HG03135 (cell line): ENCODE results near the gene OR52E2.
"Not testable (repeated sequence)": the region's sequence is repeated elsewhere in the genome, so short reads cannot be mapped to it uniquely, and the experiment has no call there.

Experiments
- ATAC-seq: cut with Tn5 transposase; IDR thresholded peaks from one replicate; pipeline ENCODE4 v1.9.1; 2021; ENCODE audit warnings: mild to moderate bottlenecking, moderate library complexity; ENCODE audit not compliant: unreplicated experiment

Gene OR52E2

DNA sequence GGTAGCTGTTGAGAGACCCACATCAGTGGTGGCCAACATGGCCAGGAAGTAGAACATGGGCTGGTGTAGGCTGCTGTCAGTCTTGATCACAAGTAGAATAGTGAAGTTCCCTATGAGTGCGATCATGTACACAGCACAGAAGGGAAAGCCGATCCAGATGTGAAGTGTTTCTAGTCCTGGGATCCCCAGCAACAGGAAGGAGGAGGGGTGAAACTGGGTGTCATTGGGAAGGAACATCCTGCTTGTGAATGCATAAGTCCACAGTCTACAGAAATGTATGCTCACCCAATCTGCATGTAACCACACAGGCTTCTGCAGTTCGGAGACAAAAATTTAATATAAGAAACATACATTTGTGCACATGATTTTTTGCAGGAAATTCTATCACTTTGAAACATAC, at the start of gene OR52E2:
OR52E2 (minus strand) TSS at position 237 of the 400 bp plus-strand sequence; CDS start at position 237, 0 bp downstream.
- no peak for ATAC-seq

DNA sequence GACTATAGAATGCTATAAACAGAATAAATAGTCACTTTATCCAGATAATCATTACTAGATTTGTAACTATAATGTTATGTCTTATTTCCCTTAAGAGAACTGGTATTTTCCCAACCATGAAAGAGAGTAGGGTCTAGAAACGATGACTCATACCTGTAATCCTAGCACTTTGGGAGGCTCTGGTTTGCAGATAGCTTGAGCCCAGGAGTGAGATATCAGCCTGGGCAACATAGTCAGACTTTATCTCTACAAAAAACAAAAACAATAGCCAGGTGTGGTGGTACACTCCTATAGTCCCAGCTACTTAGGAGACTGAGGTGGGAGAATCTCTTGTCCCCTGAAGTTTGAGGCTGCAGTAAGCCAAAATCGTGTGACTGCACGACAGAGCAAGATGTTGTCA, 47.9 kb upstream of the OR52E2 start:
- ATAC-seq: no peak

DNA sequence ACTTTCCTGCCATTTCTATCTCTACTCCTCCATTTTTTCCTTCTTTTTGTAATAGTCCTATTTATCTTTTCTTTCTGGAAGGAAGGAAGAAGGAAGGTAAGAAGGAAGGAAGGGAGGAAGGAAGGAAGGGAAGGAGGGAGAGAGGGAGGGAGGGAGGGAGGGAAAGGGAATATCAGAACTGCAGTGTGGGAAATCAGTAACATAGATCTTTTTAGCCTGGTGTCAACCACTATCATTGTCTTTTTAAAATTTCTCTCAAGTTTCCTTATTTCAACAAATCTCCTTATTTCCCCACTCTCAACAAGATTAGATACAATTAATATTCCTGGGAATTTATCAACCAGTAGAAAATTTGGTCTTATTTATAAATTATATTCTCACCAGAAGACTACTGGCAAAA, 43.6 kb upstream of the OR52E2 start:
- no peak for ATAC-seq

DNA sequence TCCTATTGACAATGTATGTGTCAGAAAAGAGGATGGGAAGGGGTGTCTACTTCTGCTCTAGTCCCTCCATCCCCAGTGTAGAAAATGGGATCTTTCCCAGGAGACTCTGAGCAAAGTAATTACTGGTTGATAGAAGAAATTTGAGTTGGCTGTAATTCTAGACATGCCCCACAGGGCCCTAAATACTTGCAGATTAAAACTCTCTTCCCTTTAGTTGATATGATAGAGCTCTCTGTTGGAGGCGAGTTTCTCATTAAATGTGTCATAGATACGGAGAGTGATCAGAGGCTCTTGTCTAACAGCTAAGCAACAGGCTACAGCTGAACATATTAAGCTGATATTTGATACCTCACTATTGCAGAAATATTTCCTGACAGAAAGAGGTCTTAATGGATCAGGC, 42.8 kb upstream of the OR52E2 start:
- ATAC-seq: no peak

DNA sequence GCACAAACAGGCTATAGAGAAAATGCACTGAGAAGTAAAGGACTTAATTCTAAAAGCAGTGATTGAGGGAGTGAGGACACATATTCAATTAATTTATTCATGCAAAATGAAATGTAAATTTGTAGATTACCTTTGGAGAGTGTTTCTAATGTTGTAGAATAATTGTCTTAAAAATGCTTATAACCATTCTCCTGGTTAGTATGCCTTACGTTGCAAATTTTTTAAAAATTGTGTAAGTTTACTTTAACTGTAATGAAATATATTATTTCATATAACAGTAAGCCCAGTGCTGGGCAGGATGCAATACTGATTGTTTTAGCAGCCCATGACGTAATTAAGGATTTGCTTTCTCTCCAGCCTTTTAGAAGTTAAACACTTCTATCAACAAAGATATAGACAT, 36.6 kb upstream of the OR52E2 start:
- ATAC-seq: no peak

DNA sequence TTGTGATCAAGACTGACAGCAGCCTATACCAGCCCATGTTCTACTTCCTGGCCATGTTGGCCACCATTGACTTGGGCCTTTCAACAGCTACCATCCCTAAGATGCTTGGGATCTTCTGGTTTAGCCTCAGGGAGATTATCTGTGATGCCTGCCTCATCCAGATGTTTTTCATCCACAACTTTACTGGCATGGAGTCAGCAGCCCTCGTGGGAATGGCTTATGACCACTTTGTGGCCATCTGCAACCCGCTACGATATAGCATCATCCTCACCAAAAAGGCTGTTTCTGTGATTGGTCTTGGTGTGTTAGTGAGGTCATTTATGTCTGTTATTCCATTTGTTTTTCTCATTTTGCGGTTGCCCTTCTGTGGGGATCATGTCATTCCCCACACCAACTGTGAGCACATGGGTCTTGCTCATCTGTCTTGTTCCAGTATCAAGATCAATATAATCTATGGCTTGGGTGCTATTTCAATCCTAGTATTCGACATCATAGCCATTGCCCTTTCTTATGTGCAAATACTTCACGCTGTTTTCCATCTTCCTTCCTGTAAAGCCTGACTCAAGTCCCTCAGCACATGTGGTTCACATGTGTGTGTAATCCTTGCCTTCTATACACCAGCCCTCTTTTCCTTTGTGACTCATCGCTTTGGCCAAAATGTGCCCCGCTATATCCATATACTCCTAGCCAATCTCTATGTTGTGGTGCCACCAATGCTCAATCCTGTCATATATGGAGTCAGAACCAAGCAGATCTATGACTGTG, 33.6 kb upstream of the OR52E2 start:
- ATAC-seq: no peak

DNA sequence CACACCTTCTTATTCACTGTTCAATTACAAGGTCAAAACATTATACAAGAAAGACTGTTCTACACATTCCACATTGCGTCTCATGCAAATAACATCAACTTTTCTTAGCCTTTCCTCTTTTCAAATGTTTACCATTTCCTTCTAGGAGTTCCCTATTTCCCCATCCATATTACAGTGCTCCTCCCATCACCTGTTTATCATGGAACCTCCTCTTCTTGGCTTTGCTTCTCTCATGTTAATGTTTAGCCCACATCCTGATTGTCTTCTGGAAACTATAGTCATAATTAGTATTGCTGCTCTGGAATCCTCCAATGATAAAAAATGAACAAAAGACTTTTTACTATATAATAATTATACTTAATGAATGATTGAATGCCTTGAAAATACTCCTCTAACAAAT, 31.2 kb upstream of the OR52E2 start:
- ATAC-seq: no peak

DNA sequence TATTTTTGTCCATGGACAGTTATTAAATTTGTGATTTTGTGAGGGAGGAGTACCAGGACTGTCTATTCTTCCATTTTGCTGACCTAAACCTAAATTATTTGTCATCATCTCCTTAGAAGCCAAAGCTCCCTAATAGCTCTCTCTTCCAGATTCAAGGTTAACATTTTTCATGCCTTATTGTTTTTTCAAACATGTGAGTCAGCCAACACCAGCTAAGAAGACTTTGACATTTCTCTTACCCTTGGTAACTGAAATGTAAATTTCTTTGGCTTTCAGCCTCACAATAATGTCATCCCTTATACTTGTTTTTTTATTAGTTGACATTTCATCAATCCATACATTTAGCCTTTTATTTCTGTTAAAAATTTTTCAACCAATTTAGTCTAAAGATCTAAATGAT, 29.1 kb upstream of the OR52E2 start:
- no peak for ATAC-seq

DNA sequence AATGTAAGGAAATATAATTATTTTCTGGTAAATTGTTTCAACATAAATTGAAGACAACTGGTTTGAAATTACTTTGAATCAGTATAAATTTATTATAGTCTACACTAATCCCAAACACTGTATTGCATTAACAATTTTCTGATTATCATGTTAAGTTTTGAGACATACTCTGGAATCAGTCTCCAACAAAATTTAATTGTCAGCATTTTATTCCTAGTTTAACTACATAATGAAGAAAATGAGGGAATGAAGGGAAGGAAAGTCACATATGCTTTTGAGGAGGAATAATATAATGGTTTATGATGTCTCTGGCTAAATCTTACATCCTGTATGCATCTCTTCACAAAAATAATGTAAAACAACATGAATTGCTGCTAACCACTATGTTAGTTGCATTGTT, 24.2 kb upstream of the OR52E2 start:
- ATAC-seq: no peak

DNA sequence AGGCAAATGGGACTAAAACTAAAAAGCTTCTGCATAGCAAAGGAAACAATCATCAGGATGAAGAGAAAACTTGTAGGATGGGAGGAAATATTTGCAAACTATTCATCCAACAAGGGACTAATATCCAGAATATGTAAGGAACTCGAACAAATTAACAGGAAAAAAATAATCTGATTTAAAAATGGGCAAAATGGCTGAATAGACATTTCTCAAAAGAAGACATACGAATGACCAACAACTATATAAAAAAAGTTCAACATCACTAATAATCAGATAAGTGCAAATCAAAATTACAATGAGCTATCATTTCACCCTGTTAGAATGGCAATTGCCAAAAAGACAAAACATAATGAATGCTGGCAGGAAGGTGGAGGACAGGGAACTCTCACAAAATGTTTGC, 22.0 kb upstream of the OR52E2 start:
- no peak for ATAC-seq

DNA sequence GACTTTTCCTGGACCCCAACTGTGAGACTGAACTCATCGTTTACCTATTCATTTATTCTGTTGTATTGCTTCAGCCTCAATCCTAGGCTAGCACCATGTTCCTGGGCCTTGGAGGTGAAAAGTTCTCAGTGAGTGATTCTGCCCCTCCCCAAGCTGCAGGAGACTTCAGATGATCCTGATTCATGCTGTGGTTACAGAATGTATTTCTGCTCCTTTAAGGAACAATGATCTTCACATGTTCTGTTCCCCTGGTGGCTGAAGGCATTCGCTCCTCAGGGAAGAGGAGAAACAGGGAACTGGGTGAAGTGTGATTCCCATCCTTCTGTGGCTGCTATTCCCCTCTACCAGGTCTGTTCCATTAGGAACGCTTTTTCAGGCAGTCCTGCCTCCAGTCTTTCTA, 12.4 kb upstream of the OR52E2 start:
- no peak for ATAC-seq

DNA sequence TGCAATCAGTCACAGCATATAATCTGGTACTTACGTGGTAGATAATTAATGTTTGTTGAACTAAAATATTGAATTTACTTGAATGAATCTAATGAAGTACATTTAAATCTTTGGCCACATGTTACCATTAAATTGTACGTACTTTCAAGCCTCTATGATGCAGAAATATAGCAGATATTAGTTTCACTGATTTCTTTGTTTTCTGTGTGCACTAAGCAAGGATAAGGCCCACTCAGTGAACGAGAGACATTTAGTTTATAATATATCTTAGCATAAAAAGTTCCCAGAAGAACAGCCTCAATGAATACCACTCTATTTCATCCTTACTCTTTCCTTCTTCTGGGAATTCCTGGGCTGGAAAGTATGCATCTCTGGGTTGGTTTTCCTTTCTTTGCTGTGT, 9.8 kb upstream of the OR52E2 start, which contains the start of gene OR52E1:
OR52E1 (plus strand) TSS at position 301 of the 400 bp plus-strand sequence.
- no peak for ATAC-seq

DNA sequence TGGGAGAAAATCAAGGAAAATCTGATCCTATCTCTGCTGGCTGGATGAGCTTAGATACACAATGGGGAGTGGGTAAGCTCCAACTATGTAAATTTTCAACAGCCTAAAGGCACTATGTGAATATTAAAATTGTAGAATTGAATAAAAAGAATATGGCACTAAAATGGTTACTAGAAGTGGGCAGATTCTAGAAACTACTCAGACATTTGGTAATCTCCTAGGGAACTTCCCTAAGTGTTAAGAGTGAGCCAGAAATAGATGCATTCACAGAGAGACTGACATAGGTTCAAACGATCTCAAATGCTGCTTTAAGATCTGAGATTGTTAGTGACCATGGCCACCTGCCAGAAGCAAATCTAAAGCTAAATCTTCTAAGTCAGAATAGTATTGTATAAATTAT, 5.6 kb upstream of the OR52E2 start:
- no peak for ATAC-seq

DNA sequence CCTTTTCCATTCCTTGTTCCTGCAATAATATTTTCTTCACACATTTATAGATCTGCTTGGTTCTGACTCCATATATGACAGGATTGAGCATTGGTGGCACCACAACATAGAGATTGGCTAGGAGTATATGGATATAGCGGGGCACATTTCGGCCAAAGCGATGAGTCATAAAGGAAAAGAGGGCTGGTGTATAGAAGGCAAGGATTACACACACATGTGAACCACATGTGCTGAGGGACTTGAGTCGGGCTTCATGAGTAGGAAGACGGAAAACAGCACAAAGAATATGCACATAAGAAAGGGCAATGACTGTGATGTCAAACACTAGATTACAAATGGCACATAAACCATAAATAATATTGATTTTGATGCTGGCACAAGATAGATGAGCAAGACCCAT, 748 bp downstream of the OR52E2 start:
- not testable (repeated sequence) for ATAC-seq

DNA sequence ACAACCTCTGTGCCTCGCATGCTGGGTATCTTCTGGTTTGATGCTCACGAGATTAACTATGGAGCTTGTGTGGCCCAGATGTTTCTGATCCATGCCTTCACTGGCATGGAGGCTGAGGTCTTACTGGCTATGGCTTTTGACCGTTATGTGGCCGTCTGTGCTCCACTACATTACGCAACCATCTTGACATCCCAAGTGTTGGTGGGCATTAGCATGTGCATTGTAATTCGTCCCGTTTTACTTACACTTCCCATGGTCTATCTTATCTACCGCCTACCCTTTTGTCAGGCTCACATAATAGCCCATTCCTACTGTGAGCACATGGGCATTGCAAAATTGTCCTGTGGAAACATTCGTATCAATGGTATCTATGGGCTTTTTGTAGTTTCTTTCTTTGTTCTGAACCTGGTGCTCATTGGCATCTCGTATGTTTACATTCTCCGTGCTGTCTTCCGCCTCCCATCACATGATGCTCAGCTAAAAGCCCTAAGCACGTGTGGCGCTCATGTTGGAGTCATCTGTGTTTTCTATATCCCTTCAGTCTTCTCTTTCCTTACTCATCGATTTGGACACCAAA, 12.6 kb downstream of the OR52E2 start:
- ATAC-seq: no peak

DNA sequence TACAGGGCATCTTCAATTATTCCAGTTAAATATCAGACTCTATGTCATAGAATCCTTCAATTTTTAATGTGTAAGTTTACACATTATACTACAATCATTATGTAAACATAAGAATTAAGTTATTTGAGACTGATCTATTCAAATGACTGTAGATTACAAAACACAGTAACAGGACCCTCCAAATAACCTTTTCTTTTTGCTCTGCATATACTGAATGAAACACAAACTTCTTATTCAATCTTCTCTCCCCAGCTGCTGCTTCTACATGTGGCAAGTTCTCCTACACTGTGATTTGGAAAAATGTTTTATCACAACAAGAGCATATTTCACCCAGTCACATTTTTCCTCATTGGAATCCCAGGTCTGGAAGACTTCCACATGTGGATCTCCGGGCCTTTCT, 13.2 kb downstream of the OR52E2 start, which contains the start of gene OR52J3:
OR52J3 (plus strand) TSS at position 301 of the 400 bp plus-strand sequence; CDS start at position 301, 0 bp downstream.
- ATAC-seq: no peak

DNA sequence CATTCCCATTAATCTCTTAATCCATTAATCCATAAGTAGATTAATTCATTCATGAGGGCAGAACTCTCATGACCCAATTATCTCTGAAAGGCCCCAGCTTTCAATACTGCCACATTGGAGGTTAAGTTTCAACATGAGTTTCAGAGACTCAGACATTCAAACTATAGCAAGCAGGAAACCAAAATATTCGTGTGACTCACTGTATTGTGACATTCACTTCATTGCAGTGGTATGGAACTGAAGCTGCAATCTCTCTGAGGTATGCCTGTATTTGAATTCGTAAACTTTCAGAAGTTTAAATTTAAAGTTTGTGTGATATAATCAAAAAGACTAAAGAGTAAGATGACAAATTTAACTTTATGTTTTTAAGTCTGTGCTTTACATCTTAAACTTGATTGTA, 16.0 kb downstream of the OR52E2 start:
- no peak for ATAC-seq

DNA sequence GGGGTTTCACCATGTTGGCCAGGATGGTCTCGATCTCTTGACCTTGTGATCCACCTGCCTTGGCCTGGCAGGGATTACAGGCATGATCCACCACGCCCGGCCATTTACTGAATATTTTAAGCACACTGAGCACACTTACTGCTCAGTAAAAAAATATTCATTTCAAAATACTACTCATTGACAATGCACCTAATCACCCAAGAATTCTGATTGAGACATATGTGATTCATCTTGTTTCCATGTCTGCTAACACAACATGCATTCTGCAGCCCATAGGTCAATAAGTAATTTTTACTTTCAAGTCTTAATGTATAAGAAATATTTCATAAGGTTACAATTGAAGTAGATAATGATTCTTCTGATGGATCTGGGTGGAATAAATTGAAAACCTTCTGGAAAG, 17.3 kb downstream of the OR52E2 start:
- no peak for ATAC-seq

DNA sequence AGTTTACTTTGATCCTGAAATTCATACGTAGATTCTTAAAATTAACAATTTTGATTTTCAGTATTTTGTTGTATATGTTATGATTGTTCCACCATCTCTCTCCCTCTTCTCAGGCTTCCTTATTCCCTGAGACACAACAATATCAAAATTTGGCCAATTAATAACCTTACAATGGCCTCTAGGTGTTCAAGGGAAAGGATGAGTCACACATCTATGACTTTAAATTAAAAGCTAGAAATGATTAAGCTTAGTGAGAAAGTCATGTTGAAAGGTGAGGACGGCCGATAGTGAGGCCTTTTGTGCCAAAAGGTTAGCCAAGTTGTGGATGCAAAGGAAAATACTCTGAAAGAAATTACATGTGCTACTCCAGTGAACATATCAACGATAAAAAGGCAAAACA, 18.6 kb downstream of the OR52E2 start:
- no peak for ATAC-seq

DNA sequence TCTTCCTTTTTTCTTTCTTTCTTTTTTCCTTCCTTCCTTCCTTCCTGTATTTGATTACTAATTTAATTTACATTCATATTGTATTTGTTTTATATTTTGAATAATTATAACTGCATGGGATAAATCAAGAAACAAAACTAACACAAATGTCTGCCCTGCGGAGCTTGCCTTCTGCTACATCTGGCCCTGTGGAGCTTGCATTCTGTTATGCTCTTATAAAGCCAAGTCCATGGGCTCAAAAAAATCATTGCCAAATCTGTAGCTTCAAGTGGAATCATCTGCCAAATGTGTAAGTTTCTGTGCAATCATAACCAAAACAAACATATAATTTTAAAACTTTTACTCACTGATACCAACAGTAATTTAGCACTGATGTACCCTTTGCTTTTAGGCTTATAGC, 21.1 kb downstream of the OR52E2 start:
- ATAC-seq: no peak

DNA sequence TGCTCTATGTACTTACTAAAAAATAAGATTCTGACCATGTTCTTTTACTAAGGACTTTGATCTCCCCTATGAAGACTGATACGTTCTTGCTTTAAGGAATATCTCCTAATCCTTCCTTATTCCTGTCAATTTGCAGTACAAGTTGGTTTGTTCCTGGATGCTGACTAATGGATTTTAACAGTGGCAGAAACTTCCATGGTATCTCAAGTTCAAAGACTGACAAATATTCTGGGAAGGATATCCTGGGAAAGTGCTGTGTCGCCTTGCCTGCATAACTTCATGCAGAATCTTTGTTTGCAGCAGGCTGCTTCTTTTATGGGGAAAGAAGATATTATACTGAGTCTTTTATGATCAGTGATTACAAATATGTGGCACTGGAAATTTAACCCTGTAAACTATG, 21.5 kb downstream of the OR52E2 start:
- no peak for ATAC-seq

DNA sequence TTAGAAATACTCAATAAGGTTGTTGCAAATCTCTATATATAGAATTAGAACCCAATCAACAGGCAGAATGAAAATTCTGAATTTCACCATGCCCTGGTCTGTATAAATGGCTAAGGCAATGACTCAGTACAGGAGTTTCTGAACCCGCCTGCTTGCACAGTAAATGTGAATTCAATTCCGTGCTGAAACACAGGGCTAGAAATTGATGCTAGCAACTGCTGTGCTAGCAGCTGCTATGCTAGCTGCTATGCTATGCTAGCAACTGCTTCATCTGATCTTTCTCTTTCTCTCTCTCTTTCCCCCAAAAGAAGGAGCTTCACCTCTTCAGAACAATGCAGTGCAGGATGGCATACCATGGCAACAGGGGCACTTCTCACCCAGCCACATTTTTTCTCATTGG, 22.8 kb downstream of the OR52E2 start:
- ATAC-seq: no peak

DNA sequence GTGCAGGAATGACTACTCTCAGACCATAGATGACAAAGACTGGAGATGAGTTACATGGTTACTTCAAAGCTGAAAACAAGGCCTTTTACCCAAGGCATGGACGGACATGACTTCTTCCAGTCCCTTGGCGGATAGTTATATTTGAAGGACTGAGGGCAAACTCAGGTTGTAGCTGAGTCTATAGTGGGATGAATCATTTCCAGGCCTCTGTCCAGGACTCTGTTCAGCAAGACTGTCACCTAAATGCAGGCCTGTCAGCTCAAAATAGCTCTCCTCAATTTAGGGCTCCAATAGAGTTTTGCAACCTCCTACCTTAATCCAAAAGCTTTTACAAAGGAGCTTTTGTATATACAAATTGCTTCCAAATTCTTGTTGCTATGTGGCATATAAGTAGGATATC, 37.4 kb downstream of the OR52E2 start:
- ATAC-seq: no peak
